Measurements from ENCODE around the gene MAP4K5.

DNA sequence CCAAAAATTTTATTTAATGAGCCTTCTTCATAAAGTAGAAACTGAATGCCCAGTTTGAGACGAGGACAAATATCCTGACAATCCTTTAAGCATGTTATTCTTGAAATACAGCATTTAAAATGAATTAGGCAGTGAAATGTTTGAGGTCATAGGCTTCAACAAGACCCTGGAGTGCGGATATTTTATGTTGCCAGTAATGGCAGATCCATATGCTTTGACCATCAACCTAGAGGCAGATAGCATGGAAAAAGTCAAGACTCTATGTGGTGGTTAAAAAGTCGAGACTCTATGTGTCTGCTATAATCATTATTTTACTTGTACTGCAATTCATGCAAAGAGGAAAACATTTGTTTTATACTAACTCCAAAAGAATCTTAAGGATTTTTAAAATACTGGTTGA lies 2.0 kb upstream of the MAP4K5 start:
- TF ChIP-seq EZH2 (IDR thresholded peaks at IDR 0.05; ENCODE audit: insufficient read depth, poor library complexity, severe bottlenecking): no peak
- no peak for TF ChIP-seq EZH2phosphoT487 (IDR thresholded peaks at IDR 0.05; ENCODE audit: insufficient read depth, low read depth)

Data from GM23248 (cell line).